GM12878 (cell line): ENCODE results near the gene DICER1. TPM values are rescaled to one million over a fixed set of nuclear protein-coding genes. Genes with fewer than 3 reads are reported as not detected.

Experiments
- ATAC-seq: fragments of 200-7000 bp; cut with Tn5 transposase; 3 replicates; pipeline ENCODE4 v1.9.1; 2020; ENCODE audit warnings: mild to moderate bottlenecking, moderate library complexity
- BruUV-seq: library from RNA; stranded (reverse); fragments of 400-500 nt; replicated peaks from 2 replicates; lab custom pipeline; 2021; lab: Mats Ljungman, UMichigan
- CTCF ChIA-PET: fragments of 300-600 bp; sonication (Branson Sonifier 250); formaldehyde crosslinking; extraction: SDS; loops from one replicate; lab custom pipeline; 2021; ENCODE audit warnings: inconsistent platforms; lab: Yijun Ruan, JAX
- POLR2A ChIA-PET: fragments of 350-600 bp; formaldehyde crosslinking; extraction: SDS; loops from one replicate; lab custom pipeline; 2021; ENCODE audit warnings: inconsistent platforms; lab: Charles Lee
- RAD21 ChIA-PET: fragments of 300-600 bp; sonication (Branson Sonifier 250); formaldehyde crosslinking; loops from one replicate; lab custom pipeline; 2023; ENCODE audit warnings: antibody characterized with exemption; ENCODE audit not compliant: unreplicated experiment; lab: Charles Lee
- SMC1A ChIA-PET: fragments of 300-600 bp; sonication (Branson Sonifier 250); formaldehyde crosslinking; loops from one replicate; lab custom pipeline; 2023; ENCODE audit not compliant: unreplicated experiment, uncharacterized antibody; lab: Charles Lee
- DNase-seq: peaks from one replicate; pipeline ENCODE4 v3.0.0-alpha.2; 2011; ENCODE audit warnings: low read depth, low spot score
- FAIRE-seq: peaks from 3 replicates; lab custom pipeline; 2011; peaks lifted over from hg19 to GRCh38; lab: Jason Lieb, UNC
- H2AFZ ChIP-seq: 2 replicates; pipeline ENCODE4 v1.6.0; 2011; ENCODE audit warnings: low read depth, low read length, control low read depth; ENCODE audit not compliant: control insufficient read depth
- H3K27ac ChIP-seq: 2 replicates; pipeline ENCODE4 v1.5.1; 2011; ENCODE audit warnings: control low read depth; ENCODE audit not compliant: control insufficient read depth, insufficient read depth
- H3K27me3 ChIP-seq, 2 experiments: replicated peaks in 1 of 2; 2 replicates each; pipeline versions ENCODE4 v1.6.0 to v1.6.1; 2011; ENCODE audit warnings: low read length in 1 of 2; ENCODE audit not compliant: control insufficient read depth in 2 of 2, insufficient read depth in 2 of 2
- H3K36me3 ChIP-seq, 2 experiments: 2 replicates each; pipeline ENCODE4 v1.5.1; 2011; ENCODE audit warnings: low read length in 1 of 2; ENCODE audit not compliant: control insufficient read depth in 2 of 2, insufficient read depth in 2 of 2
- H3K4me1 ChIP-seq: 2 replicates; pipeline ENCODE4 v1.6.1; 2011; ENCODE audit warnings: mild to moderate bottlenecking, low read length, moderate library complexity, mixed read lengths; ENCODE audit not compliant: control insufficient read depth, insufficient read depth
- H3K4me2 ChIP-seq: 2 replicates; pipeline ENCODE4 v1.6.0; 2011; ENCODE audit warnings: control low read depth; ENCODE audit not compliant: control insufficient read depth, insufficient read depth
- H3K4me3 ChIP-seq: fragments of 200-600 bp; sonication (generic); 2 replicates; pipeline ENCODE4 v1.5.1; 2016
- H3K79me2 ChIP-seq: 2 replicates; pipeline ENCODE4 v1.6.0; 2011; ENCODE audit warnings: low read length; ENCODE audit not compliant: control insufficient read depth, insufficient read depth
- H3K9ac ChIP-seq: 2 replicates; pipeline ENCODE4 v1.8.0; 2011; ENCODE audit warnings: low read length, control low read depth, mixed read lengths; ENCODE audit not compliant: control insufficient read depth, insufficient read depth
- H3K9me3 ChIP-seq: replicated peaks from 3 replicates; pipeline ENCODE4 v1.5.1; 2011; ENCODE audit warnings: mild to moderate bottlenecking, low read length; ENCODE audit not compliant: control insufficient read depth, insufficient read depth
- H4K20me1 ChIP-seq: 2 replicates; pipeline ENCODE4 v1.6.0; 2011; ENCODE audit not compliant: control insufficient read depth, insufficient read depth
- ATF7 ChIP-seq: fragments of 450-650 bp; IDR thresholded peaks from 2 replicates; pipeline ENCODE4 v1.6.1; 2016; ENCODE audit warnings: low read depth, mild to moderate bottlenecking
- BCL11A ChIP-seq: IDR thresholded peaks from 2 replicates; pipeline ENCODE4 v1.6.1; 2011; ENCODE audit warnings: low read depth, low read length
- ESRRA ChIP-seq: IDR thresholded peaks from 2 replicates; pipeline ENCODE4 v1.6.1; 2012; ENCODE audit warnings: mild to moderate bottlenecking, low read length, improper control_type of control experiment
- HDAC6 ChIP-seq: fragments of 200-600 bp; sonication (generic); IDR thresholded peaks from one replicate; pipeline ENCODE4 v1.8.0; 2017; ENCODE audit warnings: antibody characterized with exemption; ENCODE audit not compliant: unreplicated experiment
- KAT2A ChIP-seq: conservative IDR thresholded peaks from 2 replicates; pipeline ENCODE4 v1.6.1; 2011; ENCODE audit warnings: low read depth, low read length; ENCODE audit not compliant: control insufficient read depth
- LARP7 ChIP-seq: fragments of 450-650 bp; IDR thresholded peaks from 2 replicates; pipeline ENCODE4 v1.6.1; 2017; ENCODE audit warnings: mild to moderate bottlenecking
- NFIC ChIP-seq: IDR thresholded peaks from 2 replicates; pipeline ENCODE4 v1.6.1; 2012; ENCODE audit warnings: low read depth, mild to moderate bottlenecking, inconsistent platforms, low read length, moderate library complexity
- YY1 ChIP-seq: IDR thresholded peaks from 2 replicates; pipeline ENCODE4 v1.6.1; 2011; ENCODE audit warnings: low read depth, mild to moderate bottlenecking, low read length
- WGBS: methylation state at CpG from one replicate; pipeline ENCODE4 v1.1.6; 2016; ENCODE audit warnings: low lambda C conversion rate; ENCODE audit not compliant: insufficient replicate concordance, insufficient coverage; ENCODE audit errors: missing lambda C conversion rate; 5-methylcytosine and 5-hydroxymethylcytosine counted together
- in situ Hi-C: fragments of 300-500 bp; cut with MboI; formaldehyde crosslinking; loops from 9 replicates; pipeline ENCODE4 v1.14.3; 2018; ENCODE audit warnings: mixed read lengths
- intact Hi-C: fragments of 100-400 bp; cut with micrococcal nuclease; formaldehyde crosslinking; loops from one replicate; pipeline ENCODE4 v1.14.2; 2022; ENCODE audit not compliant: unreplicated experiment
- polyA plus RNA-seq, 11 experiments: library from polyadenylated mRNA; depleted of rRNA in 4 of 11; unstranded in 6 of 11; stranded (reverse) in 5 of 11; fragments of >200 nt; fragmentation: Nextera tagmentation in 4 of 11; fragmentation: Illumina TruSeq in 1 of 11; extraction: Ambion mirVana in 4 of 11; extraction: Trizol in 1 of 11; gene quantifications; 1 replicate in 1 of 11; 2 replicates in 10 of 11; pipeline versions ENCODE4 v1.2.1 to v1.2.3, GENCODE V29; 2011 to 2016; ENCODE audit warnings: inconsistent platforms in 2 of 11, missing spikeins in 2 of 11, low read depth in 1 of 11
- total RNA-seq, 4 experiments: library from RNA; depleted of rRNA in 3 of 4; stranded (reverse); fragments of >200 nt in 3 of 4; fragmentation: Illumina TruSeq in 1 of 4; extraction: Trizol in 1 of 4; gene quantifications; 2 replicates each; pipeline versions ENCODE4 v1.2.1 to v1.2.3, GENCODE V29; 2013 to 2021
- TF ChIP-seq, protein P1 (sequence below): IDR thresholded peaks from 2 replicates; pipeline ENCODE4 v1.6.1; 2012; ENCODE audit warnings: low read depth, low read length, improper control_type of control experiment

The DICER1 gene
- total and polyA plus RNA-seq, 10 of the 15 experiments (the other 5 are each of a cell fraction or from before 2014, with no cell fraction given), result 6.8 to 70.8 (median 37.1) TPM

DNA sequence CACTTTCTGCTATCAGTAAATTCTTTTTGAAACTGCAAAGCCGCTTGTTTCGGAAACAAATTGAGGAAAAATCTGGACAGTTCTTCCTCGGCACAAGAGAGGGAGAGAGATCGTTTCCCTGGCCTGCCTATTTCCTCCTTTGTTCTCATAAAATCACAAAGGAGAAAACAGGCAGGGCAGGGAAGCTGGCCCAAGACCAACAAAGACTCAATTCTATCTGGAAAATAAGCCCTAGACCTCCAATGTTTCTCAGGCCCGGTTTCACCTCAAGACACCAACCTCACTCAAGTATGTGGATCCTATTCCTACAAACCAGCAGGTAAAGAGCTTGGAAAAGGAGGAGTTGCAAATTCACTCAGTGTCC, 19.5 kb downstream of the DICER1 start:
- Histone ChIP-seq H3K4me3 (no peak overlapping the region), H2AFZ (no peak overlapping the region), H4K20me1 (no peaks in the 10 kb centered on the region), H3K79me2 (peaks cover 67% of the 10 kb centered on the region), H3K4me2 (no peak overlapping the region), H3K4me1 (peaks cover 15% of the 10 kb centered on the region), H3K9ac (no peak overlapping the region), H3K27me3 (no peaks in the 10 kb centered on the region), H3K27ac (no peak overlapping the region), H3K36me3 (peaks cover 1 to 18% of the 10 kb centered on the region in 2 experiments; a peak in 3 of 4 replicates), H3K9me3 (no peaks in the 10 kb centered on the region)
- no peak for TF ChIP-seq KAT2A
- TF ChIP-seq ATF7, result no peak
- TF ChIP-seq HDAC6, result no peak
- no peak for TF ChIP-seq NFIC
- no peak for TF ChIP-seq BCL11A
- TF ChIP-seq ESRRA, result no peak
- TF ChIP-seq, protein P1, sequence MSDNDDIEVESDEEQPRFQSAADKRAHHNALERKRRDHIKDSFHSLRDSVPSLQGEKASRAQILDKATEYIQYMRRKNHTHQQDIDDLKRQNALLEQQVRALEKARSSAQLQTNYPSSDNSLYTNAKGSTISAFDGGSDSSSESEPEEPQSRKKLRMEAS, result no peak
- TF ChIP-seq YY1, result no peak
- TF ChIP-seq LARP7, result no peak
- in situ Hi-C loops (no loop called here), intact Hi-C loops (no loop called here)
- no peak for DNase-seq
- ChIA-PET POLR2A (interaction anchor here (0.6 kb wide), 1 partner anchor 144 kb away, joined by 3 read pairs; no protein-coding TSS in a partner anchor), RAD21 (interaction anchor here (1.2 kb wide), 1 partner anchor 225 kb away, joined by 3 read pairs; no protein-coding TSS in a partner anchor), CTCF (interaction anchor here (0.7 to 1.5 kb wide), 2 partner anchors 58 to 233 kb away, joined by 3 read pairs; no protein-coding TSS in a partner anchor), SMC1A (interaction anchor here (0.7 to 1.5 kb wide), 5 partner anchors 12 to 70 kb away, joined by 3 to 5 read pairs (median 4); no protein-coding TSS in a partner anchor)
- FAIRE-seq, result no peak
- BruUV-seq, result no TSS peak
- no peak for ATAC-seq
- 91% methylated on average over 5 of the region's 5 CpGs for WGBS
